Stimulated activated CD8-positive, alpha-beta memory T cell treated with anti-CD3 and anti-CD28 coated beads, Interleukin-12 subunit alpha, Interleukin-12 subunit beta, amount 100 ng/mL, for 1 hour (primary cell): ENCODE data around the gene SLC12A4.

Source experiments
- DNase-seq: peaks from one replicate; pipeline ENCODE4 v3.0.0-alpha.2; 2020; ENCODE audit warnings: low read depth

Gene SLC12A4

DNA sequence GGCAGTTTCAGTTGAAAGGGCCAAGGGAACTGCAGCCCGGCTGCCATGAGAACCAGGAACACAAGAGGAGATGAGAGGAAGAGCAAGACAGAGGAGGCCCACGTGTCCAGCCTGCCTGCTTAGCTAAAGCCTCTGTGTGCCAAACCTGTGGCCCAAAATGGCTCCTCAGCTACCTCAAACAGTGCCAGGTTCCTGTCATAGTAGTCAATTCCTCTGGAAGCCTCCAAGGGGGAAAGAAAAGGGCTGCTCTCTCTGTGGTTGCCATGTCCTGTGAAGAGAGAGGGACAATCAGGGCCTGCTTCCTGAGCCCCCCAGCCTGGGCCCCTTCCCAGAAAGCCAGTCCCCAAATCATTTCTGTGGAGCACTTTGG is 5.2 kb downstream of the SLC12A4 start:
- no peak for DNase-seq

- DNase-seq, result no peak
Measured at GRCh38 chr16:67962135-67962534, 6.3 kb downstream of the SLC12A4 start.

DNA sequence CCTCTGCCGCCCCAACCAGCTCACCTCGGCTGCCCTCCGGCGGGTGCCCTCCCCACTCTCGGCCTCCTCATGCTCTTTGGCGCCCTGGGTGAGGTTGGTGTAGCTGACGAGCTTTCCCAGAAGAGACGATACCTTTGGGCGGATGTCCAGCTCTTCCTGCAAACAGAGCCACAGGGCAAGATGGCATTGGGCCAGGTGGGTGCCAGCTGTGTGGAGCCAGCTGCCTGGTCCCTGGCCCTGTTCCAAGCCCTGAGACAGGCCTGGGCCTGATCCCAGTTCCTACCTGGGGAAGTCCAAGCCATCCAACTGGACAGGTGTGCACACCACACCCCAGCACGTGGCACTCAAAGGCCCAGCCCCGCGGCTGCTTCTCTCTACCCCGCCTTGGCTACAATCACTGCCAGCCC is 6.9 kb downstream of the SLC12A4 start:
- DNase-seq, result no peak

DNA sequence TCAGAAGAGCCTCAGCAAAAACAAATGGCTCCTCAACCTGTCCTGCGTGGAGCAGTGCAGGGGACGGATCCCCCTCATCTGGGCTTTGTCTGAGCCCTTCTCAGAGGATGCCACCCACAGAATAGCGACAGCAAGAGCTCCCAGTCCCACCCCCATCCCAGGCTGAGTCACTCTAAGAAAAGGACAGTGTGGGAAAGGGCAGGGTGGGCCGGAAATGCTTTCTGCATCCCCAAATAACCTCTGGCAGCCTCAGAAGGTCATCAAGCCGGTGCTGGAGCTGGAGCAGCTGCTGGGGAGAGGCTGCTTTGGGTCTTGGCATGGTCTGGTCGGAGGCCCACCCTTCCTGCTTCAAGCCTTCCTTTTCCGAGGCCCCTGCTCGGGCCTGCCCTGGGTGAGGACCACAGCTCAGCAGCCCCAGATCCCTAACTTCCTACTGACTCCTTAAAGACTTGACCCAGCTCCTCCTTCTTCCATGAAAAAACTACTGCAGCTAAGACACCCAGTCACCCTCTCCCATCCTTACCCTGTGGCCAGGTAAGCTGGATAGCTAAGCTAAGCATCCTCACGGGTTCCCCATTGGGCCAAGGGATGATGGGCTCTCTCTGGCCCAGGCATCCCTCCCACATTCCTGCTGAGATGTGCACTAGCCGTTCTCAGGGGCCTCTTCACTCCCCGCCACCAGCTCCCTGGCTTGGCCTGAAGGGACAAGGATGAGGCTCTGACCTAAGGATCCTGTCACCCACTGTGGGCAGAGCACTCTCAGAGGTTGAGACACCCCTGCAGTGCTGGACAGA is 8.7 kb downstream of the SLC12A4 start:
- no peak for DNase-seq

- DNase-seq, result no peak
Measured at GRCh38 chr16:67957622-67958021, 10.8 kb downstream of the SLC12A4 start.

DNA sequence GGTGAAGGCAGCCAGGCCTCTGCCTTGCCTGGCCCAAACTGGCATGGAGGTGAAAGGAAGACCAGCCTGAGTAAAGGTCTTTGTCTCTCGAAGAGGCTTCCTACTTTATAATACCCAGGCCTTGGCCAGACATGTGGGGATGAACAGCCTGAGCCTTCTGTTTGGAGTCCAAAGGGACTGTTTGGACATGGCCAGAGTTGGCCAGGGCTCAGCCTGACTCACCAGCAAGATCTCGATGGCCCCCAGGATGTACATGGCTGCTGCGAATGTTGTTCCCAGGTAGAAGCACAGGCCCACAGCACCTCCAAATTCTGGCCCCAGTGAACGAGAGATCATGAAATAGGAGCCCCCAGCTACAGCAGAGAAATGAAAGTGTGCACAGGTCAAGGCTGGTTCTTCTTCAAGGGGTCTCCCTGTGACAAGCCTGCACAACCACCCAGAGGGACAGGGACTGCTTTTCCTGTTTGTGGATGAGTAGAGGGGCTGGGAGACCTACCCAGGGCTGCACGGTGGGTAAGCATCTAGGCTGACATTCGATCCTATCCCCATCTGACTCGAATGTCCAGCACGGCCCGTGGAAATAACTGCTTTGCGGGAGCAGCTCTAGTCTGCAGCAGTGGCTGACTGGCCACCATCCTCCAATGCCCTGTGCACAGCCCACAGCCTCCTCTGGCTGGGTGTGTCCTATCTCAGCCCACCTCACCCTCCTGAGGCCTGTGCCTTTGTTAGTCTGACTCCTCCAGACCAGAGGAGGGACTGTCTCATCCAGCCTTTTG is 13.8 kb downstream of the SLC12A4 start:
- no peak for DNase-seq

DNA sequence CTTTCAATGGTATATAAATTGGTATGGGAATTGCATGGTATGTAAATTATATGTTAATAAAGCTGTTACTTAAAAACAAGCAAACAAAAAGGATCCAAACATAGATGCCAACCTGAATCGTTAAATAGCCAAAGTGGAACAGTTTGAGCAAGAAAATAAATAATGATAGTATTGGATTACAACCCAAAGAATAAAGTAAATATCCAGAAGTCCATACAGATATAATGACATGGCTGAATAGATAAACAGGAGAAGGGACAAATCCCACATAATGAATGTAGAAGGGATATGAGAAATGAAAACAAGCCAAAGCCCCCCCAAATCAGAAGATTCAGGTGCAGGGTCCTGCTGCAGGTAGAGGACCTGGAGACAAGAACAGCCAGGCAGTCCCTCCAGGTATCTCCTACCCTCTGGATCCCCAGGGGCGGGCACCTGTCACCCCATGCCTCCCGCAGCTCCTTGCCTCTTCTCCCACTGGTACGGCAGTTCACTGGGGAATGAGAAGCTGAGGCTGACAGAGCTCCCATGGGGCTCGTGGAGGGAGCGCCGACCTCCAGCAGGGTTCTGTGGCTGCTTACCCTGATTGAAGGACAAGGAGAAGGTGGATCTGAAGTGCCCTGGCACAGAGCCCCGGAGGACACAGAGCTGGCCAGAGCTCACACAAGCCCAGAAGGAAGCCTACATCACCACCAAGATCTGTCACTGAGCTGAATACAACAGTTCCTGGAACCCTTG is 14.6 kb downstream of the SLC12A4 start:
- no peak for DNase-seq

GRCh38 chr16:67951485-67951884 is 17.0 kb downstream of the SLC12A4 start:
- no peak for DNase-seq

- no peak for DNase-seq
Measured at GRCh38 chr16:67950335-67950843, 18.0 kb downstream of the SLC12A4 start.

DNA sequence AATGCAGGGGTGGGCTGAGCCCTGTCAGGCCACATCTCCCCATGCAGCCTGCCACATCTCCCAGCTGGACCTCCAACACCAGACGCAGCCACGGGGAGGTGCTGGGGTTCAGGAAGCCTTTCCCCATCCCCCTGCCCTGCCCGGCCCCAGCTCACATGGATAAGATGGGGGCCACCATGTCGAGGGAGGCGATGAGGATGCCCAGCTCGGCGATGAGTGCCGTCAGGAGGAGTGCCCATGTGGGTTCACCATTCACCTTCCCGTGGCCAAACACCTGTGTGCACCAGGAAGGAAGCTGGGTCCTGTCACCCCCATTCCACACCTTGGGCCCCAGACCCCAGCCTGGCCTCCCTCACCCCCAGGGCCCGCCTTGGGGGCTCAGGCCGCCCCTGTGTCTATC is 18.8 kb downstream of the SLC12A4 start:
- DNase-seq, result no peak

DNA sequence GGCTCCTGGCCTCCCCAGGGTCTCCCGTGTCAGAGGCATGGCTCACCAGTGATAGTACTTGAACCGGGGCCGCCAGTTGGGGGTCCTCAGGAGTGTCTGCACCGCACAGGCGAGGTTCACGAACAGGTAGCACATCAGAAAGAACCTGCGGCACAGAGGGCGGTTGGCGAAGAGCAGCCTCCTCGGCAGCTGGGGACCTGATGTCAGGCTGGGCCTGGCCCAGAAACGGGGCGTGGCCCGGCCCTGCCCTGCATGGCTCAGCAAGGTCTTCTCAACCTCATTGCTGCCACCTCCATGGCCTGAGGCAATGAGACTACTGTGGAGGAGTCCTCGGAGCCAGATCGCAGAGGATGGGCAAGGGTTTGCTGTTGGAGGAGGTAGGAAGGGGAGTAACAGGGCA is 20.4 kb downstream of the SLC12A4 start:
- DNase-seq, result no peak

DNA sequence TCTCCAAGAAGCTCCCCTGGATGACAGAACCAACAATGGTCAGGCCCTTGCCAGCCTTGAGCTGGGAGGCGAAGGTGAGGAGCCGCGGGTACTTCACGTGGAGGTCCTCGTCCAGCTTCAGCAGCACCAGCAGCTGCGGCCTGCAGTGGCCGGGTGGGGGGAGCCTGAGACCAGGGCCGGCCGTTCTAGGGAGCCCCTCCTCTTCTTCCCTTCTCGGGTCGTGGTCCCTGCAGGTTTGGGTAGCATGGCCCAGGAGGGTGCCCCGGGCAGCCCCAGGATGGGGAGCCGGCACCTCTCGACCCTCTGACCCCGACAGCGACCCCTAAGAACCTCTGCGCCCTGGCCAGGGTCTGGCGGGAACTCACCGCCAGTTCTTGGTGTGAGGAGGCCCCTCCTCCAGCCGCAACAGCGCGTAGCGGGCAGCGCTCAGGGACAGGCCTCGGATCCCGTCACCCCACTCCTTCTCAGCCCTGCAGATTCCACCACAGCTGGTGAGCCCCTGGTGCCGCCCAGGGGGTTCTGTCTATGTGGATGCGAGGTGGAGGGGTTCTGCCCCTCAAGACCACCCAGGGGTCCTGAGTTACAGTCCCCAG is 21.4 kb downstream of the SLC12A4 start:
- DNase-seq, result no peak

DNA sequence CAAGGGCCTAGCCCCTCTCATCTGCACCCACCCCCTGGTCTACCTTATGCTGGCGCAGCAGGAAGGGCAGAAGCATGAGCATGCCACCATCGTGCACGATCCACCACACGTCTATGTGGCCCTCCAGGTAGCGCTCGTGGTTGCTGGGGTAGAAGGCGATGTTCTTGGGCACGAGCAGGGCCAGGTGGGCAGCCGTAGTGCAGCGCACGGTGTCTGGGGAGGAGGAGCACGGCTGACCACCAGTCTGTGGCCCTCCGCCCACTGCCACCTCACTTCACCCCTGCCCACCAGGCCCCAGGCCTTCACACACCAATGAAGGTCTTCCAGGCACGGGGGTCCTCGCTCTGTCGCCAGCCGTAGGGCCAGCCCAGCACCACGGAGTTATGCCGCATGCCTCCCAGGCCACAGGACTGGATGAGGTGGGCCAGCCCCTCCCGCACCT is 22.3 kb downstream of the SLC12A4 start:
- DNase-seq, result no peak

DNA sequence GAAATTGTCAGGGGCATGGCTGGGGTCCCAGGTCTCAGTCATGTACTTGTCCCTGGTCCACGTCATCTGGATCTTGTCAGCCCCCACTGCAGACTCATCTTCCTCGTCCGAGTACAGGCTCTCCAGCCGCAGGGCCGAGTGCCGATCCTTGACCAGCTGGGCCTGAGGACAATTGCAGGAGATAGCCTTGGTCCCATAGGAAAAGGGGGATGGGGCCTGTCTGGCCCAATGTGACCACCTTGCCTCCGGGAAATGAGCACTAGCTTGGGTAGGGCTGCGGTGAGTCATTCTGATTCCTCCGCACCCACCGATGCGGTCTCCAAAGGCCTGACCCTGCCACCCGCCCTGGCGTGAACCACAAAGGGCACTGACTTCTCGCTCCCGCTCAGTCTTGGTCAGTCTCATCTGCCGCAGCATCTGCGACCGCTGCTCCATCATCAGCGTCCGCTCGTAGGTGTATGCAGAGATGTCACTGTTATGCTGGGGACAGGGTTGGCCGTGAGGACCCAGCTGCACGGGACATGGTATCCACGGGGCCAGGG is 23.0 kb downstream of the SLC12A4 start:
- DNase-seq, result no peak

DNA sequence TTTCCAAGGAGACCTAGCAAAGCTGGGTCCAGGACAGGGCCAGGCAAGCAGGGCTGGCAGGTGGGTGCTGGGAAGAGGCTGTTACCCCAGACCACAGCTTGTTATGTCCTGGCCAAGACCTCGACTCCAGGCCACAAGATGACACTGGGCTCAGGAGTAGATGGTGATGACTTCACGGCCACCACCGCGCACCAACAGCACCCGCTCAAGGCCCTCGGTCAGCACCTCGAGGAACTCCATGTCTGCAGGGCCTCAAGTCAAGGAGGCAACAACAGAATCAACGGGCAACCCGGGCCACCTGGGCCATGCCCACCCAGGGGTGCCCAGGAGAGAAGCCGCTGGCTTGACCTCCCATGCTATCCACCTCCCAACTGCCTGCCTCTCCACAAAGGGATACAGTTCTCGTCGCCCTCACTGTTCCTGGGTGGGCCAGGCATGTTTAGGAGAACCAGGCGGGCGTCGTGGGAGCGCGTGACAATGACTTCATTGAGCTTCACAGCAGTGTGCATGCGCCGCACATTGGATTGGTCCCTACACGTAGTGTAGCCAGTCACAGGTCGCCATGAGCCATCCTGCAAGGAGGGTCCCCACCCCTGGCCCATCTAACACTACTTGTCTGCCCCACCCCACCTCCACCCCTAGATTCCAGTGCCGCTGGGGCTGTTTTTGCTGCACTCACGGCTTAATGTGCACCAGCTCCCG is 23.6 kb downstream of the SLC12A4 start:
- DNase-seq, result no peak

GRCh38 chr16:67943619-67944504 is 24.6 kb downstream of the SLC12A4 start, which contains the start of gene LCAT:
LCAT (minus strand) TSS chr16:67944120; CDS start chr16:67944101, 19 bp downstream.
- no peak for DNase-seq

- DNase-seq, result no peak
Measured at GRCh38 chr16:67943256-67943618, 25.2 kb downstream of the SLC12A4 start.

GRCh38 chr16:67942510-67943255 is 25.8 kb downstream of the SLC12A4 start:
- no peak for DNase-seq

- DNase-seq, result no peak
Measured at GRCh38 chr16:67942200-67942509, 26.3 kb downstream of the SLC12A4 start.
